ENCODE measurements around the gene KLC4. TPM values are rescaled to one million over a fixed set of nuclear protein-coding genes. Genes with fewer than 3 reads are reported as not detected.

KLC4 gene
- polyA plus RNA-seq, 2 of the 4 experiments (the other 2 are of a cell fraction) = 8.4 to 9.9 TPM

GRCh38 chr6:43033496-43034189, 25.8 kb upstream of the KLC4 start:
- ChIA-PET POLR2A (interaction anchor here (1.2 kb wide), 1 partner anchor 20 kb away, joined by 4 read pairs; the partner anchor contains the start of gene CUL7), CTCF (interaction anchor here (0.8 to 1.3 kb wide), 2 partner anchors 13 to 110 kb away, joined by 3 to 5 read pairs; no protein-coding TSS in a partner anchor)
- WGBS (ENCODE audit: missing lambda C conversion rate) = 94% methylated on average over 2 of the region's 2 CpGs
- FAIRE-seq (no peak), ATAC-seq (no peak), DNase-seq (ENCODE audit: low read depth in 1 of 2, low spot score in 1 of 2) (no peak)
- H3K27ac ChIP-seq = no peak overlapping the region
- TF ChIP-seq EHF (CRISPR knock-in tag; IDR thresholded peaks at IDR 0.05) (no peak), HDAC2 (IDR thresholded peaks at IDR 0.05) (no peak), RAD21 (conservative IDR thresholded peaks at IDR 0.05 in 1 of 2, IDR thresholded peaks at IDR 0.05 in 1 of 2) (no peak), CBX2 (IDR thresholded peaks at IDR 0.05; ENCODE audit: borderline replicate concordance, low read depth) (no peak), SREBF2 (IDR thresholded peaks at IDR 0.05) (no peak), JUN (IDR thresholded peaks at IDR 0.05) (no peak), CHD2 (IDR thresholded peaks at IDR 0.05; ENCODE audit: low read length, partially characterized antibody) (no peak), HOXB13 (CRISPR knock-in tag; IDR thresholded peaks at IDR 0.05; ENCODE audit: low read depth) (no peak), RARB (CRISPR knock-in tag; IDR thresholded peaks at IDR 0.05) (no peak), EHMT2 (IDR thresholded peaks at IDR 0.05; ENCODE audit: low read depth) (no peak), EP300 (IDR thresholded peaks at IDR 0.05) (no peak), HOXA7 (CRISPR knock-in tag; IDR thresholded peaks at IDR 0.05) (no peak), BHLHE40 (IDR thresholded peaks at IDR 0.05; ENCODE audit: low read depth, low read length) (no peak), JUNB (IDR thresholded peaks at IDR 0.05) (no peak), MAFK (IDR thresholded peaks at IDR 0.05; ENCODE audit: partially characterized antibody) (no peak), FOSB (CRISPR knock-in tag; IDR thresholded peaks at IDR 0.05) (no peak), NR3C1 (IDR thresholded peaks at IDR 0.05) (no peak), ZC3H11A (IDR thresholded peaks at IDR 0.05) (no peak), ZNF302 (CRISPR knock-in tag; IDR thresholded peaks at IDR 0.05) (no peak)
- H3K9me3 ChIP-seq = no peaks in the 10 kb centered on the region
- H3K4me3 ChIP-seq = no peak overlapping the region
- no peak overlapping the region for H3K4me2 ChIP-seq
- H3K4me1 ChIP-seq = no peaks in the 10 kb centered on the region

- POLR2A ChIA-PET = no interaction called here
These were observed 25.3 kb upstream of the KLC4 start for GRCh38 chr6:43034190-43034525.

GRCh38 chr6:43035495-43036194, 23.8 kb upstream of the KLC4 start:
- POLR2A ChIA-PET = no interaction called here
- H3K4me2 ChIP-seq = no peak overlapping the region
- no peak overlapping the region for H3K27ac ChIP-seq
- H3K4me3 ChIP-seq = no peak overlapping the region
- WGBS (ENCODE audit: missing lambda C conversion rate) = 95% methylated on average over 4 of the region's 4 CpGs
- TF ChIP-seq HES2 (IDR thresholded peaks at IDR 0.05) (no peak), RAD21 (conservative IDR thresholded peaks at IDR 0.05 in 1 of 2, IDR thresholded peaks at IDR 0.05 in 1 of 2) (no peak), E2F6 (IDR thresholded peaks at IDR 0.05; ENCODE audit: borderline replicate concordance, low read depth) (no peak), USF2 (IDR thresholded peaks at IDR 0.05) (no peak), ZSCAN20 (CRISPR knock-in tag; IDR thresholded peaks at IDR 0.05) (no peak), FOXS1 (CRISPR knock-in tag; IDR thresholded peaks at IDR 0.05) (no peak)
- FAIRE-seq (no peak), ATAC-seq (no peak), DNase-seq (ENCODE audit: low read depth in 1 of 2, low spot score in 1 of 2) (no peak)
- CTCF ChIA-PET = interaction anchor here (0.7 to 2.2 kb wide), 3 partner anchors 20 to 108 kb away, joined by 3 to 8 read pairs (median 3); no protein-coding TSS in a partner anchor
- H3K9me3 ChIP-seq = no peaks in the 10 kb centered on the region
- H3K4me1 ChIP-seq = no peaks in the 10 kb centered on the region

More at GRCh38 chr6:43034190-43034525, 25.3 kb upstream of the KLC4 start:
- DNase-seq (ENCODE audit: low read depth in 1 of 2, low spot score in 1 of 2) (no peak), FAIRE-seq (no peak), ATAC-seq (no peak)
- WGBS (ENCODE audit: missing lambda C conversion rate) = 96% methylated on average over 2 of the region's 2 CpGs
- Histone ChIP-seq H3K4me1 (no peaks in the 10 kb centered on the region), H3K9me3 (no peaks in the 10 kb centered on the region), H3K4me3 (no peak overlapping the region), H3K4me2 (no peak overlapping the region), H3K27ac (no peak overlapping the region)
- CTCF ChIA-PET = interaction anchor here (1.3 kb wide), 1 partner anchor 110 kb away, joined by 5 read pairs; no protein-coding TSS in a partner anchor
- TF ChIP-seq FOXS1 (CRISPR knock-in tag; IDR thresholded peaks at IDR 0.05) = no peak
- TF ChIP-seq CHD4 (IDR thresholded peaks at IDR 0.05; ENCODE audit: borderline replicate concordance) = no peak

Measured in A549 (cell line).